Activated T-helper 17 cell treated with anti-CD3 and anti-CD28 coated beads, Interleukin-2, amount 50 U/mL, for 72 hours (primary cell): Measurements from ENCODE around the gene TEX19. TPM values are rescaled to one million over a fixed set of nuclear protein-coding genes. Genes with fewer than 3 reads are reported as not detected.
A peak's percentile ranks its signal among the peaks of the same experiment; 100 is the strongest.

ENCODE experiments used
- ATAC-seq: fragments of 150-1000 bp; cut with Tn5 transposase; replicated peaks from 2 replicates; pipeline ENCODE4 v1.10.0; 2021; ENCODE audit warnings: mild to moderate bottlenecking, moderate library complexity
- H3K27ac Mint-ChIP-seq: one replicate; pipeline ENCODE4 v1.8.0; 2022; ENCODE audit warnings: mixed read lengths
- H3K27me3 Mint-ChIP-seq: one replicate; pipeline ENCODE4 v1.8.0; 2022; ENCODE audit warnings: mixed read lengths
- H3K36me3 Mint-ChIP-seq: one replicate; pipeline ENCODE4 v1.8.0; 2022; ENCODE audit warnings: low read depth, mild to moderate bottlenecking, mixed read lengths
- H3K4me1 Mint-ChIP-seq: one replicate; pipeline ENCODE4 v1.8.0; 2022; ENCODE audit warnings: mixed read lengths
- H3K4me3 Mint-ChIP-seq: one replicate; pipeline ENCODE4 v1.8.0; 2022; ENCODE audit warnings: mild to moderate bottlenecking, mixed read lengths
- H3K9me3 Mint-ChIP-seq: one replicate; pipeline ENCODE4 v1.8.0; 2022; ENCODE audit warnings: mixed read lengths
- total RNA-seq, 2 donors: library from RNA; stranded (reverse); gene quantifications; one replicate each; pipeline ENCODE4 v1.2.3, GENCODE V29; 2022

Gene TEX19
- total RNA-seq, 2 donors from 2014 or later, result 0.28 TPM; not detected in 1

- peaks cover 9% of the 10 kb centered on the region for H3K4me1 Mint-ChIP-seq
- H3K27ac Mint-ChIP-seq, result no peak overlapping the region
- peaks cover 3% of the 10 kb centered on the region for H3K27me3 Mint-ChIP-seq
- ATAC-seq, result no peak
- H3K36me3 Mint-ChIP-seq, result peaks cover 27% of the 10 kb centered on the region
- no peaks in the 10 kb centered on the region for H3K9me3 Mint-ChIP-seq
- H3K4me3 Mint-ChIP-seq, result no peak overlapping the region
Measured at GRCh38 chr17:82328141-82328993, 30.7 kb upstream of the TEX19 start.

- H3K9me3 Mint-ChIP-seq, result no peaks in the 10 kb centered on the region
- H3K36me3 Mint-ChIP-seq, result peaks cover 20% of the 10 kb centered on the region
- ATAC-seq, result no peak
- H3K4me3 Mint-ChIP-seq, result no peak overlapping the region
- no peak overlapping the region for H3K27ac Mint-ChIP-seq
- H3K27me3 Mint-ChIP-seq, result peaks cover 3% of the 10 kb centered on the region
- peaks cover 5% of the 10 kb centered on the region for H3K4me1 Mint-ChIP-seq
Measured at GRCh38 chr17:82328994-82329507, 30.0 kb upstream of the TEX19 start.

DNA sequence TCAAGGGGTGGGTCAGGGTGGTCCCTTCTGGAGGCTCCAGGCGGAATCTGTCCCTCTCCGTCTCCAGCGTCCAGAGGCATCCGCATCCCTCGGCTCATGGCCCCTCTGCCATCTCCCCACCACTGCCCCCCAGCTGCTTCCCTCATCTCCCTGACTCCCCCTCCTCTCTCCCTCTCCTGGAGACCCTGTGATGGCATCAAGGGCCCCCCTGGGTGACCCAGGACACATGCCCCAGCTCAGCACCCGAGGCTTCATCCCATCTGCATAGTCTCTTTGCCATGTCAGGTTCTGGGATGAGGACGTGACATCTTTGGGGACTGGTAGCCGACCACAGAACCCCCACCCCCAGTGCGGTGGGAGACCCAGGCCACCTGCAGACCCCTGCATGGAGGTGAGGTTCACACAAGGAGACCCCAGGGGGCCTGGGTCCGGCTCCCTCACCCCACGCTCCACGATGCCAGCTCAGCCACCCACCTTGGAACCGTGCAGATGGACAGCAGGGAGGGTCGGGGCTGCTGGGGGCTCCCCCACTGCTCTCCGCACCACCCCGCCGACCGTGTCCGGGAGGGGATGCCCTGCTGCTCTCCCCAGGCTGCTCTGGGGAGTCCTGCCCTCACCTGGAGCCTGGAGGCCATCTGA lies 29.2 kb upstream of the TEX19 start:
- Mint-ChIP-seq H3K27ac (no peak overlapping the region), H3K27me3 (peaks cover 3% of the 10 kb centered on the region), H3K4me3 (no peak overlapping the region), H3K36me3 (peaks cover 12% of the 10 kb centered on the region), H3K9me3 (no peaks in the 10 kb centered on the region), H3K4me1 (peaks cover 6% of the 10 kb centered on the region)
- ATAC-seq, result no peak

GRCh38 chr17:82330322-82331239 lies 28.5 kb upstream of the TEX19 start:
- no peak for ATAC-seq
- Mint-ChIP-seq H3K27ac (no peak overlapping the region), H3K9me3 (no peaks in the 10 kb centered on the region)

GRCh38 chr17:82331345-82331939 lies 27.6 kb upstream of the TEX19 start:
- Mint-ChIP-seq H3K4me3 (no peak overlapping the region), H3K27me3 (peaks cover 3% of the 10 kb centered on the region), H3K36me3 (no peaks in the 10 kb centered on the region), H3K27ac (no peak overlapping the region), H3K4me1 (peaks cover 18% of the 10 kb centered on the region), H3K9me3 (no peaks in the 10 kb centered on the region)
- ATAC-seq, result no peak

More at GRCh38 chr17:82330322-82331239, 28.5 kb upstream of the TEX19 start:
- Mint-ChIP-seq H3K36me3 (peaks cover 5% of the 10 kb centered on the region), H3K4me1 (peaks cover 13% of the 10 kb centered on the region), H3K27me3 (peaks cover 3% of the 10 kb centered on the region), H3K4me3 (no peak overlapping the region)

DNA sequence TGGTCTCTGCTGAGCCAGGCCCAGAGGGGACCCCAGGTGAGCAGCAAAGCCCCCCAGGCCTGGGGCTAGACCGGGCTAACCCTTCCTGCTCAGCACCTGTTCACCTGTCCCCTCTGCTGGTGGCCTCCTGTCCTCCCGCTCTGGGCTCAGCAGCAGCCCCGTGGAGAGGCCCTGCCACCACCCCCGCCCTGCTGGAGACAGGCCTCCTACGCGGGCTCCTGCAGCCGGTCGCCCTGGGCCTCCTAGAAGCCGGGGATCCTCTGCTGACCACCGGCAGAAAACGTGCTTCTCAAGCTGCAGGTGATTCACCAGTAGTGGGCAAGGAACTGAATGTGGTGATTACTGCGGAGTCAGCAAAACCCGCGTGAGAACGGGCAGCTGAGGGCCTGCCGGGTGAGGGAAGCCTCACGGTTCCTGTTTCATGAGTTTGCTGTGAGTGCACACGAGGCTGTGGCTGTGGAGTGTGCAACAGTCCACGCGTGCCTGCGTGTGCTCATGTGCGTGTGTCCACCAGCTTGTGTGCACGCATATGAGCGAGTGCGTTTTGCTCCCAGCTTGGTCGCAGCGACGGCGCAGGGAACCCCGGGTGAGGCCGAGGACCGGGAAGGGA lies 26.3 kb upstream of the TEX19 start:
- Mint-ChIP-seq H3K4me3 (peak overlapping the region; percentile 88), H3K4me1 (peaks cover 18% of the 10 kb centered on the region), H3K27ac (peak overlapping the region; percentile 41), H3K36me3 (no peaks in the 10 kb centered on the region), H3K9me3 (no peaks in the 10 kb centered on the region), H3K27me3 (peaks cover 3% of the 10 kb centered on the region)
- ATAC-seq, result peak; percentile 64

DNA sequence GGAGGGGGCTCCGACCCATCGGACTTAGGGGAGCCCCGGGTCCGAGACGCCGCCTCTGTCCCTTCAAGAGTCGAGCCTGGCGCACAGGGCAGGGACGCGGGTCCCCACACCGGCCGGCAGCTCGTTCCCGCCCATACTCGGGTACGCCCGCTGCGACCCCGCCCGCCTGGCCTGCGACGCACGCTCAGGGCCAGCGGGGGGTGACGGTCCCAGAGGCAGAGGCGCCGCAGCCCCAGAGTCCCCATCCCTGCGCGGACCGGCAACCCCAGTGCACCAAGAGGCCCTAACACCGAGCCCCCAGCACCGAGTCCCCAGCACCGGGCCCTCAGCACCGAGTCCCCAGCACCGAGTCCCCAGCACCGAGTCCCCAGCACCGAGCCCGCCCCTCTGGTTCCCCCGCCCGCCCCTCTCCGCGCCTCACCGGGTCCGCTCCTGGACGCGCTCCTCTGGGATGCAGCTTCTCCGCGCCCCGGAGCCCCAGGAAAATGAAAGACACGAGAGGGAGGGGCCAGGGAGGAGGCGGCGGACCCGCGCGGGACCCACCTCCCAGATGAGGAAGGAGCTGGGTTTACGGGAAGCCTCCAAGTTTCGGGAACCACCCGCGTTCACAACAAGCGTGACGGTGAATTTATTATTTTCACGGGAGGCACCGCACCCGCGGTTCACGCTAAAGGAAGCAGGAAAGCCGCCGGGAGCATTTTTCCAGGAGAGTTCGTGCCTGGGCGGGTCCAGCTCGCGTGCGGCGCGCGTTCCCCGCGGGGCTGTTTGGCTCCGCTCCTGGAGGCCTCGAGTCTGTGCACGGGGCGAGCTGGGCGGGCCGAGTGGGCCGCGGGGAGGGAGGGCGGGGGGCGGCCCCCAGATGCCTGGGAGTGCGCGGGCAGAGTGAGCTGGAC lies 25.5 kb upstream of the TEX19 start, which contains the start of gene SECTM1:
SECTM1 (minus strand) TSS at position 488 of the 893 bp plus-strand sequence. CDS start 6,526 bp downstream, outside the sequence.
- ATAC-seq, result peak; percentile 47
- no peaks in the 10 kb centered on the region for H3K36me3 Mint-ChIP-seq
- peak within 1 kb of the TSS; percentile 88 for H3K4me3 Mint-ChIP-seq
- peaks cover 18% of the 10 kb centered on the region for H3K4me1 Mint-ChIP-seq
- H3K27me3 Mint-ChIP-seq, result peaks cover 3% of the 10 kb centered on the region
- H3K27ac Mint-ChIP-seq, result peak within 1 kb of the TSS; percentile 87
- no peaks in the 10 kb centered on the region for H3K9me3 Mint-ChIP-seq

- no peak overlapping the region for H3K27ac Mint-ChIP-seq
- ATAC-seq, result no peak
- H3K4me1 Mint-ChIP-seq, result peaks cover 18% of the 10 kb centered on the region
- H3K36me3 Mint-ChIP-seq, result no peaks in the 10 kb centered on the region
- no peaks in the 10 kb centered on the region for H3K9me3 Mint-ChIP-seq
- H3K4me3 Mint-ChIP-seq, result peak overlapping the region; percentile 88
- H3K27me3 Mint-ChIP-seq, result peaks cover 3% of the 10 kb centered on the region
Measured at GRCh38 chr17:82334204-82334621, 24.8 kb upstream of the TEX19 start.

GRCh38 chr17:82334622-82335394 lies 24.2 kb upstream of the TEX19 start:
- Mint-ChIP-seq H3K9me3 (no peaks in the 10 kb centered on the region), H3K27me3 (peaks cover 3% of the 10 kb centered on the region), H3K4me1 (peaks cover 18% of the 10 kb centered on the region), H3K27ac (peak overlapping the region; percentile 87), H3K4me3 (peak overlapping the region; percentile 88), H3K36me3 (no peaks in the 10 kb centered on the region)
- ATAC-seq, result no peak

- peak overlapping the region; percentile 42 for H3K4me3 Mint-ChIP-seq
- H3K9me3 Mint-ChIP-seq, result no peaks in the 10 kb centered on the region
- H3K27me3 Mint-ChIP-seq, result no peaks in the 10 kb centered on the region
- H3K36me3 Mint-ChIP-seq, result no peaks in the 10 kb centered on the region
- peak; percentile 68 for ATAC-seq
- peak overlapping the region; percentile 60 for H3K27ac Mint-ChIP-seq
- peaks cover 13% of the 10 kb centered on the region for H3K4me1 Mint-ChIP-seq
Measured at GRCh38 chr17:82338858-82339633, 20.0 kb upstream of the TEX19 start.

DNA sequence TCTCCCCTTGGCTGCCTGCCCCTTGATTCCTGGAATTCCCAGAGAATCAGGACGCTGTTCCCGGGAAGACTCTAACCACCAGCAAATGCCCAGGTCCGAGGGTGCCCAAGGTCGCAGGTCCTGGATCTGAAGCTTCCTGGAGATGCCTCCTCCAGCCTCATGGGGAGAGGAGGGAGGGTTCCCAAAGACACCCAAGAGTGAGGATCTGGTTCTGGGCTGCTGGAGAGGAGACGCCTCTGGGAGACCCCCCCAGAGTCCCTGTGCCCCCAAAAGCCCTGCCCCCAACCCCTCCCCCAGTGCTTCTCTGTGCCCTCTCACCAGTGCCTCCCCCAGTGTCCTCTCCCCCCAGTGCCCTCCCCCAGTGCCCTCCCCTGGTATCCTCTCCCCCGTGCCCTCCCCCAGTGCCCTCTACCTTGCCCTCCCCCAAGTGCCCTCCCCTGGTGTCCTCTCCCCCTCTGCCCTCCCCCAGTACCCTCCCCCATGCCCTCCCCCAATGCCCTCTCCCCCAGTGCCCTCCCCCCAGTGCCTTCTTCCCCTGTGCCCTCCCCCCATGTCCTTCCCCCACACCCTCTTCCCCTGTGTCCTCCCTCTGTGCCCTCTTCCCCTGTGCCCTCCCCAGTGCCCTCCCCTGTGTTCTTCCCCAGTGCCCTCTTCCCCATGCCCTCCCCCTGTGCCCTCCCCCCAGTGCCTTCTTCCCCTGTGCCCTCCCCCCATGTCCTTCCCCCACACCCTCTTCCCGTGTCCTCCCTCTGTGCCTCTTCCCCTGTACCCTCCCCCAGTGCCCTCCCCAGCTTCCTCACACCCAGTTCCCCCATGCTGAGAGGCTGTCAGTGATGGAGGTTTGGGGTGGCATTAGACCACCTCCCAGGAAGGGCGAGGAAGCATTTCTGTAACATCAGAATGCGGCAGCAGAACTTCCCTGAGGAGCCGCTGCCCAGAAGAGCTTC lies 19.1 kb upstream of the TEX19 start:
- no peaks in the 10 kb centered on the region for H3K36me3 Mint-ChIP-seq
- H3K4me3 Mint-ChIP-seq, result peak overlapping the region; percentile 42
- H3K9me3 Mint-ChIP-seq, result no peaks in the 10 kb centered on the region
- no peaks in the 10 kb centered on the region for H3K27me3 Mint-ChIP-seq
- H3K27ac Mint-ChIP-seq, result peak overlapping the region; percentile 60
- peaks cover 10% of the 10 kb centered on the region for H3K4me1 Mint-ChIP-seq
- ATAC-seq, result no peak
